K562 (cell line): ENCODE data around the gene NELL1. TPM values are rescaled to one million over a fixed set of nuclear protein-coding genes. Genes with fewer than 3 reads are reported as not detected.

ENCODE experiments used
- ATAC-seq: fragments of 200-7000 bp; cut with Tn5 transposase; 3 replicates; pipeline ENCODE4 v1.9.1; 2020; ENCODE audit warnings: moderate library complexity
- BruUV-seq: library from RNA; stranded (reverse); fragments of 400-500 nt; replicated peaks from 2 replicates; lab custom pipeline; 2021; lab: Mats Ljungman, UMichigan
- CTCF ChIA-PET: fragments of 300-600 bp; formaldehyde crosslinking; extraction: SDS; loops from one replicate; lab custom pipeline; 2021; ENCODE audit warnings: low intra/inter-chr PET ratio; lab: Yijun Ruan, JAX
- POLR2A ChIA-PET: fragments of 300-600, 350-650 bp; sonication (Branson Sonifier 250); formaldehyde crosslinking; extraction: SDS; loops from one replicate; lab custom pipeline; 2021; ENCODE audit warnings: antibody characterized with exemption, inconsistent platforms; lab: Yijun Ruan, JAX
- DNase-seq, 4 experiments: peaks; one replicate each; pipeline versions ENCODE4 v3.0.0 to v3.0.0-alpha.2; 2011 to 2018; ENCODE audit warnings: low spot score in 3 of 4, mixed read lengths in 3 of 4; ENCODE audit errors: extremely low read depth in 1 of 4
- FAIRE-seq: peaks from 2 replicates; lab custom pipeline; 2011; peaks lifted over from hg19 to GRCh38; lab: Jason Lieb, UNC
- H2AFZ ChIP-seq: 2 replicates; pipeline ENCODE4 v1.6.0; 2011; ENCODE audit warnings: low read depth, low read length, control low read depth, inconsistent platforms
- H3K27ac ChIP-seq: fragments of 200-600 bp; 3 replicates; pipeline ENCODE4 v1.8.0; 2011; ENCODE audit warnings: low read depth, mild to moderate bottlenecking, control low read depth, inconsistent platforms, low read length, moderate library complexity, mixed read lengths; ENCODE audit errors: extremely low read depth
- H3K27me3 ChIP-seq, 2 experiments: fragments of 300-600 bp in 1 of 2; 2 replicates in 1 of 2; 3 replicates in 1 of 2; pipeline versions ENCODE4 v1.6.0 to v1.8.0; 2011; ENCODE audit warnings: inconsistent platforms in 2 of 2, low read length in 2 of 2, mild to moderate bottlenecking in 1 of 2, mixed read lengths in 1 of 2, moderate library complexity in 1 of 2; ENCODE audit not compliant: control insufficient read depth in 2 of 2, insufficient read depth in 2 of 2
- H3K36me3 ChIP-seq: fragments of 300-600 bp; 3 replicates; pipeline ENCODE4 v1.8.0; 2011; ENCODE audit warnings: mild to moderate bottlenecking, low read length, inconsistent platforms; ENCODE audit not compliant: control insufficient read depth, insufficient read depth
- H3K4me1 ChIP-seq, 2 experiments: fragments of 200-600 bp in 1 of 2; replicated peaks in 1 of 2; 2 replicates in 1 of 2; 3 replicates in 1 of 2; pipeline versions ENCODE4 v1.5.1 to v1.8.0; 2011; ENCODE audit warnings: inconsistent platforms in 2 of 2, low read length in 2 of 2, mild to moderate bottlenecking in 1 of 2, mixed read lengths in 1 of 2, moderate library complexity in 1 of 2; ENCODE audit not compliant: control insufficient read depth in 2 of 2, insufficient read depth in 2 of 2
- H3K4me2 ChIP-seq: 2 replicates; pipeline ENCODE4 v1.6.1; 2011; ENCODE audit warnings: low read length, control low read depth, inconsistent platforms, mixed read lengths; ENCODE audit not compliant: insufficient read depth
- H3K4me3 ChIP-seq: fragments of 200-600 bp; sonication (generic), shearing (Covaris generic); 2 replicates; pipeline ENCODE4 v1.5.1; 2016; ENCODE audit warnings: control low read depth, inconsistent platforms
- H3K79me2 ChIP-seq: fragments of 200-600 bp; 3 replicates; pipeline ENCODE4 v1.8.0; 2011; ENCODE audit warnings: low read length, inconsistent platforms; ENCODE audit not compliant: control insufficient read depth, insufficient read depth
- H3K9ac ChIP-seq, 2 experiments: 2 replicates each; pipeline versions ENCODE4 v1.6.0 to v1.6.1; 2011; ENCODE audit warnings: low read depth in 2 of 2, low read length in 2 of 2, control low read depth in 1 of 2, inconsistent platforms in 1 of 2, mild to moderate bottlenecking in 1 of 2, mixed read lengths in 1 of 2; ENCODE audit not compliant: insufficient read depth in 1 of 2
- H3K9me1 ChIP-seq: one replicate; pipeline ENCODE4 v1.6.0; 2011; ENCODE audit warnings: inconsistent platforms, mild to moderate bottlenecking, low read length, moderate library complexity; ENCODE audit not compliant: control insufficient read depth, insufficient read depth
- H3K9me3 ChIP-seq: replicated peaks from 2 replicates; pipeline ENCODE4 v1.5.1; 2011; ENCODE audit warnings: low read depth, low read length, inconsistent platforms; ENCODE audit not compliant: control insufficient read depth, insufficient read depth
- H4K20me1 ChIP-seq: replicated peaks from 2 replicates; pipeline ENCODE4 v1.6.1; 2011; ENCODE audit warnings: low read length, inconsistent platforms, mixed read lengths; ENCODE audit not compliant: control insufficient read depth, insufficient read depth
- CBX2 ChIP-seq: fragments of 200-600 bp; sonication (generic); IDR thresholded peaks from one replicate; pipeline ENCODE4 v1.6.1; 2012; ENCODE audit warnings: mild to moderate bottlenecking, low read length, inconsistent platforms; ENCODE audit not compliant: insufficient read depth, poor library complexity, severe bottlenecking
- CBX3 ChIP-seq, 2 experiments: IDR thresholded peaks; 1 replicate in 1 of 2; 2 replicates in 1 of 2; pipeline ENCODE4 v1.6.1; 2012; ENCODE audit warnings: inconsistent platforms in 2 of 2, low read length in 2 of 2, borderline replicate concordance in 1 of 2, control low read depth in 1 of 2
- EP300 ChIP-seq: IDR thresholded peaks from 2 replicates; pipeline ENCODE4 v1.6.1; 2012; ENCODE audit warnings: low read length, improper control_type of control experiment
- MED1 ChIP-seq: sonication (generic); formaldehyde crosslinking; IDR thresholded peaks from 2 replicates; pipeline ENCODE4 v1.8.1; 2023; ENCODE audit warnings: missing genetic modification reagents, borderline replicate concordance
- NRF1 ChIP-seq, 2 experiments: fragments of 450-650 bp; IDR thresholded peaks in 1 of 2; conservative IDR thresholded peaks in 1 of 2; 2 replicates each; pipeline ENCODE4 v1.6.1; 2014; ENCODE audit warnings: mild to moderate bottlenecking in 2 of 2
- OTX1 ChIP-seq: fragments of 450-650 bp; formaldehyde crosslinking; IDR thresholded peaks from 2 replicates; pipeline ENCODE4 v1.4.0; 2022; ENCODE audit warnings: mild to moderate bottlenecking
- RBBP5 ChIP-seq: fragments of 200-600 bp; sonication (generic); IDR thresholded peaks from 2 replicates; pipeline ENCODE4 v1.6.1; 2012; ENCODE audit warnings: borderline replicate concordance, mild to moderate bottlenecking, low read length, control low read depth, inconsistent platforms; ENCODE audit not compliant: insufficient read depth, poor library complexity, severe bottlenecking
- RBM39 ChIP-seq: fragments of 200-400 bp; formaldehyde crosslinking; optimal IDR thresholded peaks from 2 replicates; pipeline ENCODE3; 2018; ENCODE audit warnings: low read depth, low read length
- RNF2 ChIP-seq: sonication (generic); IDR thresholded peaks from 2 replicates; pipeline ENCODE4 v1.6.1; 2016
- SMAD1 ChIP-seq: fragments of 150-350 bp; IDR thresholded peaks from 2 replicates; pipeline ENCODE4 v1.6.1; 2014; ENCODE audit warnings: low read length, low read depth; ENCODE audit not compliant: partially characterized antibody
- SP1 ChIP-seq: sonication (generic); formaldehyde crosslinking; IDR thresholded peaks from 2 replicates; pipeline ENCODE4 v1.8.1; 2022; ENCODE audit warnings: mild to moderate bottlenecking, missing genetic modification reagents
- TAF1 ChIP-seq: IDR thresholded peaks from 2 replicates; pipeline ENCODE4 v1.6.1; 2011; ENCODE audit warnings: mild to moderate bottlenecking, low read length, moderate library complexity; ENCODE audit not compliant: insufficient read depth, control insufficient read depth, severe bottlenecking; ENCODE audit errors: extremely low read depth
- ZNF445 ChIP-seq: fragments of 250-450 bp; sonication (Bioruptor Pico); IDR thresholded peaks from 2 replicates; pipeline ENCODE4 v1.4.0; 2020; ENCODE audit warnings: low read depth, mild to moderate bottlenecking, moderate library complexity
- ZNF507 ChIP-seq: conservative IDR thresholded peaks from 2 replicates; pipeline ENCODE4 v1.6.1; 2017; ENCODE audit warnings: missing genetic modification characterization, missing compliant biosample characterization
- ZNF79 ChIP-seq: fragments of 250-450 bp; sonication (Bioruptor Pico); IDR thresholded peaks from 2 replicates; pipeline ENCODE4 v1.4.0; 2020; ENCODE audit warnings: low read depth, mild to moderate bottlenecking, moderate library complexity
- WGBS: fragments of 100-300 bp; shearing (Covaris generic); methylation state at CpG from one replicate; pipeline ENCODE4 v1.1.6; 2016; ENCODE audit warnings: low coverage, mixed read lengths; ENCODE audit not compliant: insufficient coverage; ENCODE audit errors: missing lambda C conversion rate; 5-methylcytosine and 5-hydroxymethylcytosine counted together
- in situ Hi-C: fragments of 300-500 bp; cut with MboI; formaldehyde crosslinking; loops from 4 replicates; pipeline ENCODE4 v1.15.0; 2018; ENCODE audit warnings: inconsistent platforms, mixed read lengths
- intact Hi-C: fragments of 100-400 bp; cut with micrococcal nuclease; formaldehyde crosslinking; loops from 2 replicates; pipeline ENCODE4 v1.14.2; 2022
- polyA plus RNA-seq, 8 experiments: library from polyadenylated mRNA; depleted of rRNA in 4 of 8; stranded (reverse) in 5 of 8; unstranded in 3 of 8; fragments of >200 nt; fragmentation: Nextera tagmentation in 2 of 8; fragmentation: Illumina TruSeq in 1 of 8; extraction: Ambion mirVana in 2 of 8; extraction: Trizol in 1 of 8; gene quantifications; 2 replicates each; pipeline versions ENCODE4 v1.2.1 to v1.2.3, GENCODE V29; 2011 to 2014; ENCODE audit warnings: inconsistent platforms in 1 of 8, missing spikeins in 1 of 8
- total RNA-seq, 7 experiments: library from RNA; depleted of rRNA in 6 of 7; stranded (reverse); fragments of >200 nt in 6 of 7; fragmentation: Illumina TruSeq in 2 of 7; extraction: Trizol in 2 of 7; gene quantifications; 2 replicates each; pipeline versions ENCODE4 v1.2.1 to v1.2.3, GENCODE V29; 2011 to 2021; ENCODE audit warnings: low replicate concordance in 1 of 7
- TF ChIP-seq, protein P1 (sequence below): fragments of 450-650 bp; formaldehyde crosslinking; IDR thresholded peaks from 2 replicates; pipeline ENCODE4 v1.4.0; 2020; ENCODE audit warnings: mild to moderate bottlenecking, moderate library complexity
- TF ChIP-seq, protein P2 (sequence below): sonication (generic); formaldehyde crosslinking; IDR thresholded peaks from 2 replicates; pipeline ENCODE4 v1.8.1; 2022; ENCODE audit warnings: missing genetic modification reagents
- TF ChIP-seq, protein P3 (sequence below), 2 experiments: fragments of 250-450 bp in 1 of 2; fragments of 450-650 bp in 1 of 2; sonication (Bioruptor Pico) in 1 of 2; IDR thresholded peaks; 2 replicates each; pipeline versions ENCODE4 v1.6.1 to v1.8.0; 2016 to 2021; ENCODE audit warnings: mild to moderate bottlenecking in 2 of 2, moderate library complexity in 2 of 2, missing compliant biosample characterization in 1 of 2, missing genetic modification characterization in 1 of 2

Gene NELL1
- total and polyA plus RNA-seq, 9 of the 15 experiments (the other 6 are each of a cell fraction or from before 2014, with no cell fraction given): not detected

DNA sequence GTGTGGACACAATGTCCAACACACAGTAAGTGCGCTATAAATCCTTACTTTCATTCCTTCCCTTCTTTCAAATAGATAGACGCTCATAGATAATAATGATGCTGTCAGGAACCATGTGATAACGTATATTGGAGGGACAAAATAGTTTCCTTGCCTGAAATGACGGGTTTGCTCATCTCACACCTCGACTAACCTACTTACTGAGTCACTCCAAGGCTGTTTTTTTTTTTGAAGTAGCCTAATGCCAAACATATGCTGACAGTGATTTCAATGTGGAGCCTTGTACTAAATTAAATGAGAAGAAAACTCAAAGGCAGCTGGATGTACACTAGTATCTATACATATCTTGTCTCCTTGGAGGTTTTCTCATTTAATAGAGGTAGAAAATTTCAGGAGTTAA, 400.5 kb downstream of the NELL1 start (continued):
- TF ChIP-seq, protein P1, sequence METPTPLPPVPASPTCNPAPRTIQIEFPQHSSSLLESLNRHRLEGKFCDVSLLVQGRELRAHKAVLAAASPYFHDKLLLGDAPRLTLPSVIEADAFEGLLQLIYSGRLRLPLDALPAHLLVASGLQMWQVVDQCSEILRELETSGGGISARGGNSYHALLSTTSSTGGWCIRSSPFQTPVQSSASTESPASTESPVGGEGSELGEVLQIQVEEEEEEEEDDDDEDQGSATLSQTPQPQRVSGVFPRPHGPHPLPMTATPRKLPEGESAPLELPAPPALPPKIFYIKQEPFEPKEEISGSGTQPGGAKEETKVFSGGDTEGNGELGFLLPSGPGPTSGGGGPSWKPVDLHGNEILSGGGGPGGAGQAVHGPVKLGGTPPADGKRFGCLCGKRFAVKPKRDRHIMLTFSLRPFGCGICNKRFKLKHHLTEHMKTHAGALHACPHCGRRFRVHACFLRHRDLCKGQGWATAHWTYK (CRISPR knock-in tag): no peak
- TF ChIP-seq RBM39 (no peak), MED1 (CRISPR knock-in tag) (no peak), CBX2 (no peak), ZNF445 (no peak), OTX1 (no peak), SMAD1 (no peak), SP1 (CRISPR knock-in tag) (no peak)
- TF ChIP-seq, all 486 proteins: peak for 0

DNA sequence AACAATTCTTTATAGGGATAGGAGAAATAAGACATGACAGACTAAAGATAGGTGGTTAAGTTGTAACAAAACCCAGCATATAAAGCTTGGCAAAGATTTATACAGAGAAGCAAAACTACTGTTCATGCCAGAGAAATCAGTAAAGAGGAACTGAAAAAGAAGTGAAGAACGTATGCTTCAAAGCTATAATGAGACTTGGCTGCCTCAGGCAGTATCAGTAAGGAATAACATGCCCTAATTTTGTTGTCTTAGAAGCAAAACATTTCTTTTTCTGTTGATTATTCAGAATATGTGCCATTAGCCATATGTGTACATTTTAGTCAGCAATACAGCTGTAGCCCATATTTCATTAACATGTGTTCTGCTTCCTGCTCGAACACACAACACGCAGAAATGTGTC, 403.2 kb downstream of the NELL1 start:
- ATAC-seq: no peak
- TF ChIP-seq ZNF507 (tag): no peak
- TF ChIP-seq, protein P2, sequence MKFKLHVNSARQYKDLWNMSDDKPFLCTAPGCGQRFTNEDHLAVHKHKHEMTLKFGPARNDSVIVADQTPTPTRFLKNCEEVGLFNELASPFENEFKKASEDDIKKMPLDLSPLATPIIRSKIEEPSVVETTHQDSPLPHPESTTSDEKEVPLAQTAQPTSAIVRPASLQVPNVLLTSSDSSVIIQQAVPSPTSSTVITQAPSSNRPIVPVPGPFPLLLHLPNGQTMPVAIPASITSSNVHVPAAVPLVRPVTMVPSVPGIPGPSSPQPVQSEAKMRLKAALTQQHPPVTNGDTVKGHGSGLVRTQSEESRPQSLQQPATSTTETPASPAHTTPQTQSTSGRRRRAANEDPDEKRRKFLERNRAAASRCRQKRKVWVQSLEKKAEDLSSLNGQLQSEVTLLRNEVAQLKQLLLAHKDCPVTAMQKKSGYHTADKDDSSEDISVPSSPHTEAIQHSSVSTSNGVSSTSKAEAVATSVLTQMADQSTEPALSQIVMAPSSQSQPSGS (CRISPR knock-in tag): no peak
- TF ChIP-seq CBX3 (IDR thresholded peaks at IDR 0.05; ENCODE audit: borderline replicate concordance in 1 of 2, low read length in 2 of 2): no peak
- TF ChIP-seq RNF2: no peak
- TF ChIP-seq, protein P3, sequence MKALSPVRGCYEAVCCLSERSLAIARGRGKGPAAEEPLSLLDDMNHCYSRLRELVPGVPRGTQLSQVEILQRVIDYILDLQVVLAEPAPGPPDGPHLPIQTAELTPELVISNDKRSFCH (CRISPR knock-in tag; IDR thresholded peaks at IDR 0.05): no peak
- TF ChIP-seq, protein P3 (tag; IDR thresholded peaks at IDR 0.05): no peak
- TF ChIP-seq NRF1 (conservative IDR thresholded peaks at IDR 0.05 in 1 of 2, IDR thresholded peaks at IDR 0.05 in 1 of 2): no peak
- no peak for TF ChIP-seq TAF1
- TF ChIP-seq RBBP5: no peak
- no peak for TF ChIP-seq ZNF79 (CRISPR knock-in tag)
- TF ChIP-seq EP300: no peak
- no peak for TF ChIP-seq OTX1

More for the DNA sequence above, 403.2 kb downstream of the NELL1 start:
- no peaks in the 10 kb centered on the region for H3K4me1 ChIP-seq
- WGBS: 4% methylated on average over 3 of the region's 3 CpGs
- POLR2A ChIA-PET: interaction anchor here (0.6 kb wide), 1 partner anchor 14 kb away, joined by 3 read pairs; no protein-coding TSS in a partner anchor
- no peak overlapping the region for H3K4me2 ChIP-seq
- no peaks in the 10 kb centered on the region for H3K9me1 ChIP-seq
- CTCF ChIA-PET: no interaction called here
- no peaks in the 10 kb centered on the region for H4K20me1 ChIP-seq
- no peaks in the 10 kb centered on the region for H3K27me3 ChIP-seq
- H3K79me2 ChIP-seq: no peaks in the 10 kb centered on the region
- no peaks in the 10 kb centered on the region for H3K9me3 ChIP-seq
- H3K9ac ChIP-seq: no peak overlapping the region
- in situ Hi-C loops (no loop called here), intact Hi-C loops (no loop called here)
- H3K4me3 ChIP-seq: no peak overlapping the region
- H2AFZ ChIP-seq: no peak overlapping the region
- H3K36me3 ChIP-seq: no peaks in the 10 kb centered on the region
- DNase-seq (no peak), FAIRE-seq (no peak)
- no peak overlapping the region for H3K27ac ChIP-seq
- BruUV-seq: no TSS peak
